Measurements from ENCODE around the gene ZDHHC8. TPM values are rescaled to one million over a fixed set of nuclear protein-coding genes. Genes with fewer than 3 reads are reported as not detected.

Gene ZDHHC8
- polyA plus RNA-seq, 1 donor (not counting 4 experiments of a cell fraction or from before 2014, with no cell fraction given), result 16.0 TPM

DNA sequence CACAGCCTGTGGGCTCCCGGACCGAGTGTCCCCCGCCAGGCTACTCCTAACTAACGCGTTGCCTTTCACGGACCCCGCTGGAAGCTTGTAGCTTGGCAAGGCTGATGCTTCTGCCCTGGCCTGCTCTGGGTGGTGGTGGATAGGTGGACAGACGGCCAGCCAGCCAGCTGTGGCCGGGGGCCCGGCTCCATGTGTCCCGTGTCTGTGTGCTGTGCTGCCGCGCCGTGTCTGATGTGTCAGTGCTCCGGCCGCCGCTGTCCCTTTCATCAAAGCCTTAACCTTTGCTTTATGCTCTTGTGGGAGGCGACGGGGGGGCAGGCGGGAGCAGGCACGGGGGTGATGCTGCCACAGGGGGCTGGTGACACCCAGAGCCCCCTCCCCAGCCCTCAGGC lies 14.2 kb downstream of the ZDHHC8 start:
- no peaks in the 10 kb centered on the region for H3K79me2 ChIP-seq (ENCODE audit: control insufficient read depth, insufficient read depth, low read length)
- H3K9me1 ChIP-seq (ENCODE audit: control insufficient read depth, extremely low read depth, insufficient read depth, low read length), result no peaks in the 10 kb centered on the region
- TF ChIP-seq, protein P1, sequence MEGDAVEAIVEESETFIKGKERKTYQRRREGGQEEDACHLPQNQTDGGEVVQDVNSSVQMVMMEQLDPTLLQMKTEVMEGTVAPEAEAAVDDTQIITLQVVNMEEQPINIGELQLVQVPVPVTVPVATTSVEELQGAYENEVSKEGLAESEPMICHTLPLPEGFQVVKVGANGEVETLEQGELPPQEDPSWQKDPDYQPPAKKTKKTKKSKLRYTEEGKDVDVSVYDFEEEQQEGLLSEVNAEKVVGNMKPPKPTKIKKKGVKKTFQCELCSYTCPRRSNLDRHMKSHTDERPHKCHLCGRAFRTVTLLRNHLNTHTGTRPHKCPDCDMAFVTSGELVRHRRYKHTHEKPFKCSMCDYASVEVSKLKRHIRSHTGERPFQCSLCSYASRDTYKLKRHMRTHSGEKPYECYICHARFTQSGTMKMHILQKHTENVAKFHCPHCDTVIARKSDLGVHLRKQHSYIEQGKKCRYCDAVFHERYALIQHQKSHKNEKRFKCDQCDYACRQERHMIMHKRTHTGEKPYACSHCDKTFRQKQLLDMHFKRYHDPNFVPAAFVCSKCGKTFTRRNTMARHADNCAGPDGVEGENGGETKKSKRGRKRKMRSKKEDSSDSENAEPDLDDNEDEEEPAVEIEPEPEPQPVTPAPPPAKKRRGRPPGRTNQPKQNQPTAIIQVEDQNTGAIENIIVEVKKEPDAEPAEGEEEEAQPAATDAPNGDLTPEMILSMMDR (optimal IDR thresholded peaks at IDR 0.05 in 1 of 3, IDR thresholded peaks at IDR 0.05 in 1 of 3, conservative IDR thresholded peaks at IDR 0.05 in 1 of 3; ENCODE audit: extremely low read depth in 1 of 3, insufficient read depth in 2 of 3, low read length in 3 of 3), result no peak
- TF ChIP-seq EZH2 (IDR thresholded peaks at IDR 0.05; ENCODE audit: low read length), result no peak
- H3K4me1 ChIP-seq (ENCODE audit: control insufficient read depth, extremely low read depth, insufficient read depth, low read length), result no peaks in the 10 kb centered on the region
- H3K9ac ChIP-seq (ENCODE audit: control insufficient read depth, extremely low read depth, insufficient read depth, low read length), result no peak overlapping the region
- no peaks in the 10 kb centered on the region for H3K9me3 ChIP-seq (ENCODE audit: control insufficient read depth, low read depth, low read length)
- no peak overlapping the region for H2AFZ ChIP-seq (ENCODE audit: control insufficient read depth, low read length)
- dilution Hi-C loops (cut with MboI; ENCODE audit: extremely low pct_ligation_motif_present, low sequenced_read_pairs), result no loop called here
- no peak overlapping the region for H3K27ac ChIP-seq (ENCODE audit: control insufficient read depth, insufficient read depth, low read length)
- H3K36me3 ChIP-seq (ENCODE audit: control insufficient read depth in 2 of 2, extremely low read depth in 1 of 2, insufficient read depth in 2 of 2, low read length in 2 of 2), result peaks cover 0 to 15% of the 10 kb centered on the region in 2 experiments
- no peaks in the 10 kb centered on the region for H3K27me3 ChIP-seq (ENCODE audit: control insufficient read depth, extremely low read depth, insufficient read depth, low read length)
- FAIRE-seq (no peak), DNase-seq (ENCODE audit: low read depth, low spot score) (no peak)
- no peak overlapping the region for H3K4me2 ChIP-seq (ENCODE audit: control insufficient read depth, extremely low read depth, insufficient read depth, low read depth, low read length)
- no peak overlapping the region for H3K4me3 ChIP-seq (ENCODE audit: control insufficient read depth in 2 of 3, extremely low read depth in 1 of 3, insufficient read depth in 2 of 3, low read depth in 1 of 3, low read length in 3 of 3)
- no peaks in the 10 kb centered on the region for H4K20me1 ChIP-seq (ENCODE audit: control insufficient read depth, extremely low read depth, insufficient read depth, low read length)

DNA sequence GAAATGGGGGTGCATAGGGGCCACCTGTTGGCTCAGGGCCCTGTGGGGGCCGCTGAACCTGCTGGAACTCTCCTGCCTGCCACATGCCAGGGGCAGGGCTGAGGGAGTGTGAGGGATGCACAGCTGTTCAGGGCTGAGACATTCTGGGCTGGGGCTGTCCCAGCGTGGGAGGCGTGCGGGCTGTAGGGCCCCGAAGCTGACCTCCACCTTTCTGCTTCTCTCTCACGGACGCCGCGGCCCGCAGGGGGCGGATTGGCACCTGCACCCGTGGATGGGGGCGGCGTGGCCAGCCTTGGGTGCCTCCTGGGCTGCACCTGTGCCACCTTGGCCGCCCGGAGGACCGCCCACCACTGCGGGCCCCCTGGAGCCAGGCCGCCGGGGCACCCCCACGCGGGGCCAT lies 15.2 kb downstream of the ZDHHC8 start:
- dilution Hi-C loops (cut with MboI; ENCODE audit: extremely low pct_ligation_motif_present, low sequenced_read_pairs), result no loop called here
- H3K36me3 ChIP-seq (ENCODE audit: control insufficient read depth in 2 of 2, extremely low read depth in 1 of 2, insufficient read depth in 2 of 2, low read length in 2 of 2), result peaks cover 0 to 9% of the 10 kb centered on the region in 2 experiments
- no peaks in the 10 kb centered on the region for H3K27me3 ChIP-seq (ENCODE audit: control insufficient read depth, extremely low read depth, insufficient read depth, low read length)

More for the DNA sequence above, 15.2 kb downstream of the ZDHHC8 start:
- TF ChIP-seq, protein P1 (optimal IDR thresholded peaks at IDR 0.05 in 1 of 3, IDR thresholded peaks at IDR 0.05 in 1 of 3, conservative IDR thresholded peaks at IDR 0.05 in 1 of 3; ENCODE audit: extremely low read depth in 1 of 3, insufficient read depth in 2 of 3, low read length in 3 of 3), result no peak
- no peak for TF ChIP-seq EZH2 (IDR thresholded peaks at IDR 0.05; ENCODE audit: low read length)
- DNase-seq (ENCODE audit: low read depth, low spot score) (no peak), FAIRE-seq (no peak)
- H3K9me1 ChIP-seq (ENCODE audit: control insufficient read depth, extremely low read depth, insufficient read depth, low read length), result no peaks in the 10 kb centered on the region
- no peak overlapping the region for H3K27ac ChIP-seq (ENCODE audit: control insufficient read depth, insufficient read depth, low read length)
- H4K20me1 ChIP-seq (ENCODE audit: control insufficient read depth, extremely low read depth, insufficient read depth, low read length), result no peaks in the 10 kb centered on the region
- H3K4me2 ChIP-seq (ENCODE audit: control insufficient read depth, extremely low read depth, insufficient read depth, low read depth, low read length), result no peak overlapping the region
- no peak overlapping the region for H3K9ac ChIP-seq (ENCODE audit: control insufficient read depth, extremely low read depth, insufficient read depth, low read length)
- H3K4me1 ChIP-seq (ENCODE audit: control insufficient read depth, extremely low read depth, insufficient read depth, low read length), result no peaks in the 10 kb centered on the region
- no peaks in the 10 kb centered on the region for H3K79me2 ChIP-seq (ENCODE audit: control insufficient read depth, insufficient read depth, low read length)
- H3K9me3 ChIP-seq (ENCODE audit: control insufficient read depth, low read depth, low read length), result no peaks in the 10 kb centered on the region
- H3K4me3 ChIP-seq (ENCODE audit: control insufficient read depth in 2 of 3, extremely low read depth in 1 of 3, insufficient read depth in 2 of 3, low read depth in 1 of 3, low read length in 3 of 3), result no peak overlapping the region
- H2AFZ ChIP-seq (ENCODE audit: control insufficient read depth, low read length), result no peak overlapping the region
